ENCODE measurements around the gene NEK8.

- no peak for TF ChIP-seq POLR2A (IDR thresholded peaks at IDR 0.05)
- TF ChIP-seq, protein P1, sequence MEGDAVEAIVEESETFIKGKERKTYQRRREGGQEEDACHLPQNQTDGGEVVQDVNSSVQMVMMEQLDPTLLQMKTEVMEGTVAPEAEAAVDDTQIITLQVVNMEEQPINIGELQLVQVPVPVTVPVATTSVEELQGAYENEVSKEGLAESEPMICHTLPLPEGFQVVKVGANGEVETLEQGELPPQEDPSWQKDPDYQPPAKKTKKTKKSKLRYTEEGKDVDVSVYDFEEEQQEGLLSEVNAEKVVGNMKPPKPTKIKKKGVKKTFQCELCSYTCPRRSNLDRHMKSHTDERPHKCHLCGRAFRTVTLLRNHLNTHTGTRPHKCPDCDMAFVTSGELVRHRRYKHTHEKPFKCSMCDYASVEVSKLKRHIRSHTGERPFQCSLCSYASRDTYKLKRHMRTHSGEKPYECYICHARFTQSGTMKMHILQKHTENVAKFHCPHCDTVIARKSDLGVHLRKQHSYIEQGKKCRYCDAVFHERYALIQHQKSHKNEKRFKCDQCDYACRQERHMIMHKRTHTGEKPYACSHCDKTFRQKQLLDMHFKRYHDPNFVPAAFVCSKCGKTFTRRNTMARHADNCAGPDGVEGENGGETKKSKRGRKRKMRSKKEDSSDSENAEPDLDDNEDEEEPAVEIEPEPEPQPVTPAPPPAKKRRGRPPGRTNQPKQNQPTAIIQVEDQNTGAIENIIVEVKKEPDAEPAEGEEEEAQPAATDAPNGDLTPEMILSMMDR (IDR thresholded peaks at IDR 0.05) = no peak
Observed at GRCh38 chr17:28744104-28744971, 15.8 kb downstream of the NEK8 start.
